EH (cell line): ENCODE data around the gene POLR2C.
"Not testable (repeated sequence)": the region's sequence is repeated elsewhere in the genome, so short reads cannot be mapped to it uniquely, and the experiment has no call there.

Experiments
- DNase-seq: peaks from one replicate; pipeline ENCODE4 v3.0.0-alpha.2; 2015; ENCODE audit warnings: low read depth

The POLR2C gene

GRCh38 chr16:57462209-57462977 lies at the start of gene POLR2C:
Gene POLR2C (plus strand): TSS chr16:57462679. CDS start chr16:57462725, 46 bp downstream.
- DNase-seq: peak; percentile 81

GRCh38 chr16:57413301-57413730 lies 49.2 kb upstream of the POLR2C start:
- no peak for DNase-seq

GRCh38 chr16:57413733-57414132 lies 48.7 kb upstream of the POLR2C start:
- no peak for DNase-seq

GRCh38 chr16:57416084-57416483 lies 46.4 kb upstream of the POLR2C start:
- DNase-seq: no peak

- DNase-seq: no peak
Measured at GRCh38 chr16:57419506-57419905, 43.0 kb upstream of the POLR2C start.

- peak; percentile 70 for DNase-seq
Measured at GRCh38 chr16:57422026-57422944, 40.2 kb upstream of the POLR2C start.

- no peak for DNase-seq
Measured at GRCh38 chr16:57423152-57423551, 39.3 kb upstream of the POLR2C start.

GRCh38 chr16:57424583-57424982 lies 37.9 kb upstream of the POLR2C start:
- no peak for DNase-seq

- DNase-seq: no peak
Measured at GRCh38 chr16:57426356-57426755, 36.1 kb upstream of the POLR2C start.

GRCh38 chr16:57427307-57427706 lies 35.2 kb upstream of the POLR2C start:
- no peak for DNase-seq

- DNase-seq: no peak
Measured at GRCh38 chr16:57427824-57428223, 34.7 kb upstream of the POLR2C start.

GRCh38 chr16:57430955-57431354 lies 31.5 kb upstream of the POLR2C start:
- DNase-seq: no peak

- no peak for DNase-seq
Measured at GRCh38 chr16:57432505-57432904, 30.0 kb upstream of the POLR2C start.

GRCh38 chr16:57432989-57433388 lies 29.5 kb upstream of the POLR2C start:
- no peak for DNase-seq

GRCh38 chr16:57434003-57434402 lies 28.5 kb upstream of the POLR2C start:
- no peak for DNase-seq

GRCh38 chr16:57435838-57436237 lies 26.6 kb upstream of the POLR2C start:
- no peak for DNase-seq

- not testable (repeated sequence) for DNase-seq
Measured at GRCh38 chr16:57439947-57440346, 22.5 kb upstream of the POLR2C start.

GRCh38 chr16:57440551-57440950 lies 21.9 kb upstream of the POLR2C start:
- DNase-seq: not testable (repeated sequence)

- peak; percentile 13 for DNase-seq
Measured at GRCh38 chr16:57444711-57445110, 17.8 kb upstream of the POLR2C start.

GRCh38 chr16:57445510-57445909 lies 17.0 kb upstream of the POLR2C start:
- no peak for DNase-seq

- peak; percentile 35 for DNase-seq
Measured at GRCh38 chr16:57446531-57447185, 15.8 kb upstream of the POLR2C start.

- DNase-seq: peak; percentile 93
Measured at GRCh38 chr16:57447186-57447962, 15.1 kb upstream of the POLR2C start, which contains the start of the genes CIAPIN1 and COQ9. Gene CIAPIN1 (minus strand): TSS chr16:57447385. CDS start chr16:57440928, 6,457 bp downstream. Gene COQ9 (plus strand): TSS chr16:57447479. CDS start chr16:57447506, 27 bp downstream.
